HepG2 (cell line): Measurements from ENCODE around the gene RBP5. TPM values are rescaled to one million over a fixed set of nuclear protein-coding genes. Genes with fewer than 3 reads are reported as not detected.

Experiments used
- CREBL2 ChIP-seq: sonication (generic); formaldehyde crosslinking; IDR thresholded peaks from 2 replicates; pipeline ENCODE4 v1.8.1; 2023; ENCODE audit warnings: missing genetic modification reagents, mild to moderate bottlenecking, borderline replicate concordance
- EZH2 ChIP-seq: conservative IDR thresholded peaks from 2 replicates; pipeline ENCODE4 v1.6.1; 2012; ENCODE audit warnings: mild to moderate bottlenecking, low read depth, low read length, moderate library complexity
- FOXC1 ChIP-seq: sonication (generic); formaldehyde crosslinking; IDR thresholded peaks from 2 replicates; pipeline ENCODE4 v1.8.0; 2022; ENCODE audit warnings: mild to moderate bottlenecking, missing genetic modification reagents, borderline replicate concordance
- HIC2 ChIP-seq: sonication (generic); formaldehyde crosslinking; IDR thresholded peaks from 2 replicates; pipeline ENCODE4 v1.9.0; 2022; ENCODE audit warnings: low read depth, missing genetic modification reagents
- HNF1B ChIP-seq: sonication (generic); formaldehyde crosslinking; IDR thresholded peaks from 2 replicates; pipeline ENCODE4 v1.5.1; 2020; ENCODE audit warnings: mild to moderate bottlenecking, moderate library complexity, missing genetic modification reagents
- NAIF1 ChIP-seq: sonication (generic); formaldehyde crosslinking; IDR thresholded peaks from 2 replicates; pipeline ENCODE4 v1.5.0; 2020; ENCODE audit warnings: mild to moderate bottlenecking, missing genetic modification reagents, borderline replicate concordance
- NONO ChIP-seq, 2 experiments: fragments of 450-650 bp in 1 of 2; sonication (generic) in 1 of 2; formaldehyde crosslinking in 1 of 2; IDR thresholded peaks in 1 of 2; conservative IDR thresholded peaks in 1 of 2; 2 replicates each; pipeline versions ENCODE4 v1.6.1 to v1.8.0; 2017 to 2022; ENCODE audit warnings: mild to moderate bottlenecking in 1 of 2, missing genetic modification reagents in 1 of 2, moderate library complexity in 1 of 2
- POGZ ChIP-seq: sonication (generic); formaldehyde crosslinking; IDR thresholded peaks from 2 replicates; pipeline ENCODE4 v1.4.0; 2020; ENCODE audit warnings: mild to moderate bottlenecking, missing genetic modification reagents
- RFXAP ChIP-seq: sonication (generic); formaldehyde crosslinking; IDR thresholded peaks from 2 replicates; pipeline ENCODE4 v1.4.0; 2020; ENCODE audit warnings: missing genetic modification reagents, borderline replicate concordance
- RORA ChIP-seq: sonication (generic); formaldehyde crosslinking; IDR thresholded peaks from 2 replicates; pipeline ENCODE4 v1.5.0; 2020; ENCODE audit warnings: mild to moderate bottlenecking, missing genetic modification reagents, moderate library complexity
- SP4 ChIP-seq: sonication (generic); formaldehyde crosslinking; IDR thresholded peaks from 2 replicates; pipeline ENCODE4 v1.8.1; 2023; ENCODE audit warnings: mild to moderate bottlenecking, missing genetic modification reagents
- TFAP4 ChIP-seq: sonication (generic); IDR thresholded peaks from 2 replicates; pipeline ENCODE4 v1.6.1; 2016; ENCODE audit warnings: low read depth, borderline replicate concordance
- ZNF10 ChIP-seq: sonication (generic); formaldehyde crosslinking; IDR thresholded peaks from 2 replicates; pipeline ENCODE4 v1.4.0; 2020; ENCODE audit warnings: mild to moderate bottlenecking, low read depth, missing genetic modification reagents, borderline replicate concordance
- ZNF318 ChIP-seq: sonication (generic); formaldehyde crosslinking; IDR thresholded peaks from 2 replicates; pipeline ENCODE4 v1.4.0; 2020; ENCODE audit warnings: mild to moderate bottlenecking, missing genetic modification reagents
- ZNF605 ChIP-seq: sonication (generic); formaldehyde crosslinking; IDR thresholded peaks from 2 replicates; pipeline ENCODE4 v1.8.0; 2022; ENCODE audit warnings: mild to moderate bottlenecking, missing genetic modification reagents
- polyA plus RNA-seq, 8 experiments: library from polyadenylated mRNA; depleted of rRNA in 3 of 8; stranded (reverse) in 7 of 8; unstranded in 1 of 8; fragments of >200 nt; fragmentation: Illumina TruSeq in 4 of 8; extraction: Trizol in 4 of 8; gene quantifications; 2 replicates each; pipeline versions ENCODE4 v1.2.1 to v1.2.3, GENCODE V29; 2011 to 2016; ENCODE audit warnings: low read depth in 4 of 8, missing spikeins in 1 of 8, mixed read lengths in 1 of 8; ENCODE audit not compliant: insufficient read depth in 1 of 8
- total RNA-seq, 5 experiments: library from RNA; depleted of rRNA; stranded (reverse); fragments of >200 nt; fragmentation: Illumina TruSeq; extraction: Trizol; gene quantifications; 2 replicates each; pipeline ENCODE4 v1.2.3, GENCODE V29; 2016; ENCODE audit warnings: low read depth in 1 of 5

RBP5 gene
- total and polyA plus RNA-seq, 2 of the 13 experiments (the other 11 are each of a cell fraction or from before 2014, with no cell fraction given): 13.8 to 19.8 TPM

- TF ChIP-seq ZNF10 (CRISPR knock-in tag): no peak
- no peak for TF ChIP-seq RFXAP (CRISPR knock-in tag)
- peak; percentile 41; the same call in 1 of the 2 replicates for TF ChIP-seq ZNF318 (CRISPR knock-in tag)
- TF ChIP-seq POGZ (CRISPR knock-in tag): no peak
- no peak for TF ChIP-seq ZNF605 (CRISPR knock-in tag)
- no peak for TF ChIP-seq EZH2
- no peak for TF ChIP-seq RORA (CRISPR knock-in tag)
- peak; percentile 72; the same call in 1 of the 2 replicates for TF ChIP-seq HNF1B (CRISPR knock-in tag)
- TF ChIP-seq NONO (IDR thresholded peaks at IDR 0.05): no peak
- TF ChIP-seq NONO (CRISPR knock-in tag; conservative IDR thresholded peaks at IDR 0.05): peak; percentile 62
- TF ChIP-seq SP4 (CRISPR knock-in tag): no peak
- TF ChIP-seq TFAP4: peak; percentile 91
- no peak for TF ChIP-seq NAIF1 (CRISPR knock-in tag)
- TF ChIP-seq HIC2: no peak
- no peak for TF ChIP-seq CREBL2 (CRISPR knock-in tag)
- TF ChIP-seq FOXC1 (CRISPR knock-in tag): no peak
Observed at GRCh38 chr12:7130701-7131501, 2.2 kb upstream of the RBP5 start (continued).
